Measurements from ENCODE around the gene INTS4. TPM values are rescaled to one million over a fixed set of nuclear protein-coding genes. Genes with fewer than 3 reads are reported as not detected.

INTS4 gene
- total RNA-seq, 1 donor from 2014 or later: 41.0 TPM

Small RNA genes lying within 50 kb of the gene (small RNA-seq; reads per million reads assigned to genes)
- not detected for gene AP002812.4

Other genes with a start within 250 kb of the INTS4 start
- 60.4 TPM for gene RSF1, start 173.9 kb downstream of the INTS4 start, total RNA-seq
- gene AAMDC, start 173.5 kb downstream of the INTS4 start, total RNA-seq: 18.2 TPM
- gene KCTD14, start 28.6 kb upstream of the INTS4 start, total RNA-seq: 2.9 TPM
- not detected for gene THRSP, start 69.2 kb upstream of the INTS4 start, total RNA-seq
- gene NDUFC2, start 85.2 kb upstream of the INTS4 start, total RNA-seq: 106 TPM
- gene ALG8, start 145.0 kb upstream of the INTS4 start, total RNA-seq: 20.9 TPM
- gene KCTD21, start 194.0 kb upstream of the INTS4 start, total RNA-seq: 8.6 TPM
- gene USP35, start 194.3 kb upstream of the INTS4 start, total RNA-seq: 11.8 TPM